Mesodermal cell (in vitro differentiated cells): Measurements from ENCODE around the gene CCDC18. TPM values are rescaled to one million over a fixed set of nuclear protein-coding genes. Genes with fewer than 3 reads are reported as not detected.

Experiments
- H3K27ac ChIP-seq: 2 replicates; pipeline ENCODE4 v1.7.0; 2013; ENCODE audit warnings: mild to moderate bottlenecking, low read depth, low read length, moderate library complexity; ENCODE audit not compliant: severe bottlenecking
- H3K36me3 ChIP-seq: 2 replicates; pipeline ENCODE4 v1.7.1; 2013; ENCODE audit warnings: mild to moderate bottlenecking, low read length, moderate library complexity; ENCODE audit not compliant: control insufficient read depth, insufficient read depth
- H3K4me1 ChIP-seq: one replicate; pipeline ENCODE4 v1.7.1; 2013; ENCODE audit warnings: mild to moderate bottlenecking, low read length; ENCODE audit not compliant: insufficient read depth, control insufficient read depth, poor library complexity, severe bottlenecking
- H3K4me3 ChIP-seq: 2 replicates; pipeline ENCODE4 v1.7.0; 2013; ENCODE audit warnings: low read length, control low read depth, mild to moderate bottlenecking; ENCODE audit not compliant: insufficient read depth, poor library complexity, severe bottlenecking; ENCODE audit errors: extremely low read depth
- H3K9me3 ChIP-seq: 2 replicates; pipeline ENCODE4 v1.7.1; 2013; ENCODE audit warnings: mild to moderate bottlenecking, low read length, moderate library complexity; ENCODE audit not compliant: control insufficient read depth
- WGBS, 2 experiments: methylation state at CpG; one replicate each; pipeline ENCODE4 v1.1.5; 2013; ENCODE audit warnings: missing lambda C conversion rate in 2 of 2; ENCODE audit not compliant: insufficient coverage in 2 of 2; 5-methylcytosine and 5-hydroxymethylcytosine counted together
- polyA plus RNA-seq, 2 experiments: library from polyadenylated mRNA; stranded (reverse); fragments of 50-300 nt; gene quantifications; one replicate each; pipeline ENCODE4 v1.2.3, GENCODE V29; 2013

The CCDC18 gene
- polyA plus RNA-seq (2013, experiment 1 of 2), result 12.1 TPM
- polyA plus RNA-seq (2013, experiment 2 of 2), result 14.9 TPM

- no peaks in the 10 kb centered on the region for H3K4me1 ChIP-seq
- H3K4me3 ChIP-seq, result peak within 1 kb of the TSS; percentile 79
- peaks cover 10% of the 10 kb centered on the region for H3K36me3 ChIP-seq
- 0 to 6% methylated on average over 27 to 29 of the region's 43 CpGs for WGBS, 2 experiments
- H3K27ac ChIP-seq, result peak within 1 kb of the TSS; percentile 92
- no peaks in the 10 kb centered on the region for H3K9me3 ChIP-seq
These were observed at the start of gene CCDC18 for GRCh38 chr1:93180723-93181613. CCDC18 (plus strand) TSS chr1:93180724; CDS start chr1:93183362, 2,638 bp downstream.

- Histone ChIP-seq H3K4me3 (no peak overlapping the region), H3K9me3 (no peaks in the 10 kb centered on the region), H3K4me1 (no peaks in the 10 kb centered on the region), H3K36me3 (peaks cover 68% of the 10 kb centered on the region), H3K27ac (no peak overlapping the region)
These were observed 47.9 kb upstream of the CCDC18 start for GRCh38 chr1:93132638-93133037.

- Histone ChIP-seq H3K4me3 (no peak overlapping the region), H3K9me3 (no peaks in the 10 kb centered on the region), H3K4me1 (no peaks in the 10 kb centered on the region), H3K27ac (no peak overlapping the region), H3K36me3 (peaks cover 73% of the 10 kb centered on the region)
- 100% methylated on average over 1 of the region's 5 CpGs; no CpG with 5 or more reads in 1 of the 2 experiments for whole genome bisulfite sequencing, 2 experiments
These were observed 44.1 kb upstream of the CCDC18 start for GRCh38 chr1:93136445-93136844.

GRCh38 chr1:93137604-93138292, 42.8 kb upstream of the CCDC18 start:
- WGBS, 2 experiments, result no CpG with 5 or more reads among the region's 3 CpGs
- no peak overlapping the region for H3K4me3 ChIP-seq
- no peaks in the 10 kb centered on the region for H3K4me1 ChIP-seq
- H3K9me3 ChIP-seq, result no peaks in the 10 kb centered on the region
- H3K36me3 ChIP-seq, result peaks cover 66% of the 10 kb centered on the region
- H3K27ac ChIP-seq, result no peak overlapping the region

GRCh38 chr1:93140106-93140505, 40.4 kb upstream of the CCDC18 start:
- Histone ChIP-seq H3K36me3 (peaks cover 58% of the 10 kb centered on the region), H3K4me1 (no peaks in the 10 kb centered on the region), H3K9me3 (no peaks in the 10 kb centered on the region), H3K4me3 (no peak overlapping the region), H3K27ac (no peak overlapping the region)
- 80% methylated on average over 1 of the region's 1 CpG; no CpG with 5 or more reads in 1 of the 2 experiments for WGBS, 2 experiments

GRCh38 chr1:93142161-93142560, 38.4 kb upstream of the CCDC18 start:
- H3K9me3 ChIP-seq, result no peaks in the 10 kb centered on the region
- H3K36me3 ChIP-seq, result peaks cover 44% of the 10 kb centered on the region
- WGBS, 2 experiments, result 97 to 100% methylated on average over 1 to 2 of the region's 2 CpGs

GRCh38 chr1:93143136-93143535, 37.4 kb upstream of the CCDC18 start:
- H3K9me3 ChIP-seq, result no peaks in the 10 kb centered on the region
- H3K4me3 ChIP-seq, result no peak overlapping the region
- WGBS, 2 experiments, result no CpG with 5 or more reads among the region's 1 CpG
- no peaks in the 10 kb centered on the region for H3K4me1 ChIP-seq
- H3K36me3 ChIP-seq, result peaks cover 41% of the 10 kb centered on the region
- no peak overlapping the region for H3K27ac ChIP-seq

More at GRCh38 chr1:93142161-93142560, 38.4 kb upstream of the CCDC18 start:
- H3K4me1 ChIP-seq, result no peaks in the 10 kb centered on the region
- H3K27ac ChIP-seq, result no peak overlapping the region
- no peak overlapping the region for H3K4me3 ChIP-seq

GRCh38 chr1:93143769-93144168, 36.8 kb upstream of the CCDC18 start:
- Histone ChIP-seq H3K4me3 (no peak overlapping the region), H3K27ac (no peak overlapping the region), H3K4me1 (no peaks in the 10 kb centered on the region), H3K36me3 (peaks cover 43% of the 10 kb centered on the region), H3K9me3 (no peaks in the 10 kb centered on the region)
- WGBS, 2 experiments, result no CpG with 5 or more reads among the region's 4 CpGs

GRCh38 chr1:93148001-93148400, 32.5 kb upstream of the CCDC18 start:
- Histone ChIP-seq H3K36me3 (peaks cover 43% of the 10 kb centered on the region), H3K4me3 (no peak overlapping the region), H3K9me3 (no peaks in the 10 kb centered on the region), H3K4me1 (no peaks in the 10 kb centered on the region), H3K27ac (no peak overlapping the region)
- WGBS, 2 experiments, result 96 to 97% methylated on average over 7 of the region's 7 CpGs

- H3K9me3 ChIP-seq, result no peaks in the 10 kb centered on the region
- no peak overlapping the region for H3K27ac ChIP-seq
- 80% methylated on average over 1 of the region's 1 CpG; no CpG with 5 or more reads in 1 of the 2 experiments for WGBS, 2 experiments
- H3K4me3 ChIP-seq, result no peak overlapping the region
- H3K36me3 ChIP-seq, result peaks cover 52% of the 10 kb centered on the region
- H3K4me1 ChIP-seq, result no peaks in the 10 kb centered on the region
These were observed 29.8 kb upstream of the CCDC18 start for GRCh38 chr1:93150729-93151128.

GRCh38 chr1:93151474-93151873, 29.1 kb upstream of the CCDC18 start:
- H3K4me3 ChIP-seq, result no peak overlapping the region
- H3K9me3 ChIP-seq, result no peaks in the 10 kb centered on the region
- no peak overlapping the region for H3K27ac ChIP-seq
- peaks cover 52% of the 10 kb centered on the region for H3K36me3 ChIP-seq
- H3K4me1 ChIP-seq, result no peaks in the 10 kb centered on the region
